EL (cell line): ENCODE results near the gene TIAL1.
"Not testable (repeated sequence)": the region's sequence is repeated elsewhere in the genome, so short reads cannot be mapped to it uniquely, and the experiment has no call there.

Experiments
- DNase-seq: peaks from one replicate; pipeline ENCODE4 v3.0.0-alpha.2; 2016

The TIAL1 gene

GRCh38 chr10:119596537-119597404 lies at the start of gene TIAL1:
Gene TIAL1 (minus strand): TSS chr10:119596964. CDS start chr10:119596465, 499 bp downstream.
- DNase-seq, result peak; percentile 100

GRCh38 chr10:119644994-119645393 lies 48.2 kb upstream of the TIAL1 start:
- no peak for DNase-seq

GRCh38 chr10:119644205-119644814 lies 47.5 kb upstream of the TIAL1 start:
- no peak for DNase-seq

- peak; percentile 59 for DNase-seq
These were observed 46.8 kb upstream of the TIAL1 start for GRCh38 chr10:119643306-119644204.

- DNase-seq, result no peak
These were observed 45.9 kb upstream of the TIAL1 start for GRCh38 chr10:119642556-119643111.

GRCh38 chr10:119640875-119641526 lies 44.2 kb upstream of the TIAL1 start:
- no peak for DNase-seq

- DNase-seq, result no peak
These were observed 43.6 kb upstream of the TIAL1 start for GRCh38 chr10:119640384-119640783.

- no peak for DNase-seq
These were observed 42.2 kb upstream of the TIAL1 start for GRCh38 chr10:119638982-119639381.

GRCh38 chr10:119637631-119638030 lies 40.9 kb upstream of the TIAL1 start:
- DNase-seq, result no peak

- DNase-seq, result no peak
These were observed 37.4 kb upstream of the TIAL1 start for GRCh38 chr10:119634219-119634544.

- no peak for DNase-seq
These were observed 36.9 kb upstream of the TIAL1 start for GRCh38 chr10:119633538-119634218.

- DNase-seq, result no peak
These were observed 33.5 kb upstream of the TIAL1 start for GRCh38 chr10:119630300-119630699.

GRCh38 chr10:119625570-119626280 lies 29.0 kb upstream of the TIAL1 start:
- DNase-seq, result no peak

- no peak for DNase-seq
These were observed 24.3 kb upstream of the TIAL1 start for GRCh38 chr10:119621078-119621384.

GRCh38 chr10:119620241-119621077 lies 23.7 kb upstream of the TIAL1 start:
- peak; percentile 33 for DNase-seq

- DNase-seq, result not testable (repeated sequence)
These were observed 23.0 kb upstream of the TIAL1 start for GRCh38 chr10:119619811-119620210.

- DNase-seq, result no peak
These were observed 22.5 kb upstream of the TIAL1 start for GRCh38 chr10:119619215-119619614.

GRCh38 chr10:119616882-119617570 lies 20.3 kb upstream of the TIAL1 start:
- DNase-seq, result peak; percentile 45

GRCh38 chr10:119614686-119615085 lies 17.9 kb upstream of the TIAL1 start:
- no peak for DNase-seq

- DNase-seq, result no peak
These were observed 17.0 kb upstream of the TIAL1 start for GRCh38 chr10:119613741-119614140.
